22Rv1 (cell line): ENCODE measurements around the gene C14orf119.

Experiments
- H3K27ac ChIP-seq: fragments of 450-650 bp; 2 replicates; pipeline ENCODE4 v1.5.1; 2017
- CTCF ChIP-seq: fragments of 450-650 bp; IDR thresholded peaks from 2 replicates; pipeline ENCODE4 v1.5.1; 2017; ENCODE audit warnings: mild to moderate bottlenecking
- ZFX ChIP-seq: fragments of 450-650 bp; IDR thresholded peaks from 2 replicates; pipeline ENCODE4 v1.6.1; 2017; ENCODE audit warnings: antibody characterized with exemption, borderline replicate concordance

Gene C14orf119

DNA sequence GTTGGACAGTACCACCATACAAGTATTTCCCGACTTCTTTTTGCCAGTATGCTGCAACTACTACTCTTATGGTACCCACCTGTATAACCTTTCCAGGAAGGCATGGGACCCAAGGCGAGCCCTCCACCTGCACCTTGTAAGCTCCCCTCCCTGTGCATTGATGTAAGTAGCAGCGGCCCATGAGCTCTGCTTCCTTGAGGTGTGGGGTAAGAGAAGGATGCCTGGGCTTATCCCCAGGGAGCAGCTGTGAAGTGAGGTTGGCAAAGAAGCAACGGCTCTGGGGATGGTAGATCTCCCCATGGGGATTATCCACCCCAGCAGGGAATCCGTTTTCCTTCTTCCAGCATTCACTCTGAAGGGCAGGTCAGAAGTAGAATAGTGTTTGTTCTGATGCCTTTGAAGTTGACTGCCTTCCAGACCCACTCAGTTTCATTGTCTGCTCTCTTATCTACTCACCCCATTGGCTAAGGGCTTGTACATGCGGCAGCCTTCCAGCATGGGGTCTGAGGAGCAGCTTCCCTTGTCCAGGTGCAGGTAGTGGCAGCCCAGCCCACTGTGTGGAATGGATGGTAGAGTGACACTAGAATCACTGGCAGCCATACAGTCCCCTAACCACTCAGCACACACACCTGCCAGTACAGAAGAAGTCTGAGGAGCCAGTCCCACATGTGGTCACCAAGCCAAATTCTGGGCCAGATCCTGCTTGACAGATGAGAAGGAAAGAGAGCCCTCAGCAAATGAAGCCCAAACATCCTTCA, 6.1 kb downstream of the C14orf119 start:
- TF ChIP-seq CTCF (no peak), ZFX (no peak)
- H3K27ac ChIP-seq, result no peak overlapping the region

GRCh38 chr14:23101986-23102625, 6.8 kb downstream of the C14orf119 start:
- no peak overlapping the region for H3K27ac ChIP-seq

GRCh38 chr14:23102801-23103200, 7.5 kb downstream of the C14orf119 start:
- no peak overlapping the region for H3K27ac ChIP-seq
- TF ChIP-seq CTCF, result no peak
- no peak for TF ChIP-seq ZFX

More at GRCh38 chr14:23101986-23102625, 6.8 kb downstream of the C14orf119 start:
- TF ChIP-seq CTCF (no peak), ZFX (no peak)

DNA sequence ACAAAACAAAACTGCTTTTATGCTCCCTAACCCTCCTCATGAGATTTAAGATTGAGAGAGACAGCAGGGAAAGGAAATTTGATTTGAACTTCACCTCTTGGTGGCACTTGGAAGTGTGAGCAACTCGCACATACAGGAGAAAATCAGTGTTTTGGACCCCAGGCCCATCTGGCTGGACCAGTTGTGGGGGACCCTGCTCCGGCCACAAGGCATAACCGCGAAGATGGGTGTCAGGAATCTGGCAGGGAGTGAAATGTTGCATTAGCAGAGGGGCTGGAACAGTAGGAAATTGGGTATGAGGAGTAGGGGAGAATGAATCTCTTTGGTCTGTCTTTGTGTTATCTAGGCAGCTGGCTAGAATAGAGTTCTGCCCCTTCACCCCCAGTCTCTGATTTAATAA, 8.3 kb downstream of the C14orf119 start:
- no peak overlapping the region for H3K27ac ChIP-seq
- TF ChIP-seq ZFX (no peak), CTCF (no peak)

GRCh38 chr14:23104070-23104590, 8.8 kb downstream of the C14orf119 start:
- TF ChIP-seq ZFX, result no peak
- TF ChIP-seq CTCF, result no peak
- no peak overlapping the region for H3K27ac ChIP-seq

GRCh38 chr14:23104591-23105347, 9.5 kb downstream of the C14orf119 start, which contains the start of gene CIROP:
TSS of gene CIROP (minus strand) at chr14:23104989. CDS start at chr14:23104920, 69 bp downstream.
- TF ChIP-seq ZFX (no peak), CTCF (no peak)
- H3K27ac ChIP-seq, result no peak within 1 kb of the TSS
